ENCODE results near the gene CDK14. TPM values are rescaled to one million over a fixed set of nuclear protein-coding genes. Genes with fewer than 3 reads are reported as not detected.
A peak's percentile ranks its signal among the peaks of the same experiment; 100 is the strongest.

The CDK14 gene
- total RNA-seq, 2 experiments from 2014 or later = not detected

DNA sequence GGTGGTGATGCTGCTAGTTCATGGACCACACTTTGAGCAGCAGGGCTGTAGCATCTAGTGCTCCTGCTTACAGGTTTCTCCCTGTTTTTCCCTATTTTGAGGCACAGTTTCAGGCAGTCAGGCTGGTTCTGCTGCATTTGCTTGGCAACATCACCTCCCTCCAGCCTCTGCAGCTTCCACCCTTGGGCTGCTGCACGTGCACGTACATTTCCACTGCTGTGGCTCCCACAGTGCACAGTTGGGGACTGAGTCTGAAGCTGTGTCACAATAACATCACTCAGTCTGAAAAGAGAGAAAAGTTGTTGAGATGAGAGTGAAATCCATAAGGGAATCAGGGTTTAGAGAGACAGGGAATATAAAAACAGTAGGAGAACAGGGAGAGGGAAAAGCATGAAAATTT, 437.5 kb downstream of the CDK14 start:
- CTCF ChIA-PET = no interaction called here
- no peak overlapping the region for H3K4me3 Mint-ChIP-seq
- H3K27me3 Mint-ChIP-seq = no peaks in the 10 kb centered on the region

DNA sequence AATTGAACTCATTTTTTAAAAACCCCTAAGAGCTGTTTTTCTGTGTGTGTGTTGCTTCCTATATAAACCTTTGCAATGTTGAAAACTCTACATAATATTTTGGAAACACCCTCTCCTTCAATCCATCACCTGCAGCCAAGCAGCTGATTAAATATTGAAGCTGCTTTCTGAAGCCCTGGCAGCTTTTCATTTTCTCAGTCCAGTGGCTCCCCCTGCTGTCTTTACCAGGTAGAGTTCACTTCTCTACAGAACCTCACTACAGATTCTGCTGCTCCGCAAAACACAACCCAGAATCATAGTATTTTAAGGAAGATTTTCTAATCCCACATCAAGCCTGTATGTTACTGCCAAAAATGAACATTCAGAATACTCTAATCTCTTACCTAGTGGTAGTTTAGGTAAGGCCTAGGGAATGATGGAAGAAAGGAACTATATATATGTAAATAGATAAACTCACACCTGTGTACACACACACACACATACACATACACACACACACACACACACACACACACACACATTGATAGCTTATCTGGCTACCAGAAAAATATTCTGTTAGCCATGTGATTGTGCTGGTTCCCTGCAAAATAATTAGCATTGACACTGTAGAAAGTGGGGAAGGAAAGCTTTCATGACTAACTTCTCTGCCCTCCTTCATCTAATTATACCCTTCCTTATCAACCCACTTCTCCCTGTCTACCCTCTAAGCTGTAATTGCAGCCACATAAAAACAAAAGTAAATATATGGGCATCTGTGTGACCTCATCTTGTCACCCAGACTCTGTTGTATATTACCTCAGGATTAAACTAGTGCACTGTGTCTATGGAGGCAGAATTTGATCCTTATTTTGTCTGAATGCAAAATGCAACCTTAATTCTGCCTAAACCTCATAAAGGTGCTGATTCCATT, 438.6 kb downstream of the CDK14 start:
- H3K4me1 Mint-ChIP-seq = no peaks in the 10 kb centered on the region
- no peaks in the 10 kb centered on the region for H3K36me3 Mint-ChIP-seq (ENCODE audit: low read depth)
- H3K27me3 Mint-ChIP-seq = no peaks in the 10 kb centered on the region
- no peaks in the 10 kb centered on the region for H3K9me3 Mint-ChIP-seq
- POLR2A ChIA-PET = no interaction called here
- H3K4me3 Mint-ChIP-seq = no peak overlapping the region
- DNase-seq = peak; percentile 30
- CTCF ChIA-PET = no interaction called here
- H3K27ac Mint-ChIP-seq = no peak overlapping the region

More for the DNA sequence above, 437.5 kb downstream of the CDK14 start:
- no peak for DNase-seq
- H3K9me3 Mint-ChIP-seq = no peaks in the 10 kb centered on the region
- POLR2A ChIA-PET = no interaction called here
- H3K27ac Mint-ChIP-seq = no peak overlapping the region
- H3K4me1 Mint-ChIP-seq = no peaks in the 10 kb centered on the region
- H3K36me3 Mint-ChIP-seq (ENCODE audit: low read depth) = no peaks in the 10 kb centered on the region

- no peak overlapping the region for H3K27ac Mint-ChIP-seq
- POLR2A ChIA-PET = no interaction called here
- CTCF ChIA-PET = no interaction called here
- H3K4me3 Mint-ChIP-seq = no peak overlapping the region
- no peaks in the 10 kb centered on the region for H3K27me3 Mint-ChIP-seq
- no peaks in the 10 kb centered on the region for H3K9me3 Mint-ChIP-seq
- no peak for DNase-seq
- H3K4me1 Mint-ChIP-seq = no peaks in the 10 kb centered on the region
- no peaks in the 10 kb centered on the region for H3K36me3 Mint-ChIP-seq (ENCODE audit: low read depth)
These were observed 442.9 kb downstream of the CDK14 start for GRCh38 chr7:91039033-91039432.

DNA sequence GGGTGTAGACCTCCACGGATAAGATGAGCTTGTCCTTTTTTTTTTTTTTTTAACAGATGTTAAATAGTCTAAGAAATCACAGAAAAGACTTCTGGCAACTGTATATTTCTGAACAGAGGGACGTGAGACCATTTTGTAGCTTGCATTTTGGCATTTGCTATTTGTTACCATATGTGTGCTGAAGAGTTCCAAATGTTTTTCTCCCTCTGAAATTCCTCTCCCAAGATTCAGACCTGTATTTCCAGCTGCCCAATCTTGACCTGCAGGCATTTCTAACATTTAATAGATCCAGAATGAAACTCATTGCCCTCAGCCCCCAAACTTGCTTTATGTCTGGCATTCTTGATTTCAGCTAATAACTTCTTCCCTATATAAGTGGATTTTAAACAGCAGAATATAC, 445.0 kb downstream of the CDK14 start:
- ChIA-PET POLR2A (no interaction called here), CTCF (interaction anchor here (0.8 kb wide), 1 partner anchor 991 kb away, joined by 3 read pairs; no protein-coding TSS in a partner anchor)
- H3K9me3 Mint-ChIP-seq = no peaks in the 10 kb centered on the region
- H3K4me1 Mint-ChIP-seq = no peaks in the 10 kb centered on the region
- no peaks in the 10 kb centered on the region for H3K36me3 Mint-ChIP-seq (ENCODE audit: low read depth)
- H3K27ac Mint-ChIP-seq = no peak overlapping the region
- no peak for DNase-seq
- H3K4me3 Mint-ChIP-seq = no peak overlapping the region
- peaks cover 2% of the 10 kb centered on the region for H3K27me3 Mint-ChIP-seq

DNA sequence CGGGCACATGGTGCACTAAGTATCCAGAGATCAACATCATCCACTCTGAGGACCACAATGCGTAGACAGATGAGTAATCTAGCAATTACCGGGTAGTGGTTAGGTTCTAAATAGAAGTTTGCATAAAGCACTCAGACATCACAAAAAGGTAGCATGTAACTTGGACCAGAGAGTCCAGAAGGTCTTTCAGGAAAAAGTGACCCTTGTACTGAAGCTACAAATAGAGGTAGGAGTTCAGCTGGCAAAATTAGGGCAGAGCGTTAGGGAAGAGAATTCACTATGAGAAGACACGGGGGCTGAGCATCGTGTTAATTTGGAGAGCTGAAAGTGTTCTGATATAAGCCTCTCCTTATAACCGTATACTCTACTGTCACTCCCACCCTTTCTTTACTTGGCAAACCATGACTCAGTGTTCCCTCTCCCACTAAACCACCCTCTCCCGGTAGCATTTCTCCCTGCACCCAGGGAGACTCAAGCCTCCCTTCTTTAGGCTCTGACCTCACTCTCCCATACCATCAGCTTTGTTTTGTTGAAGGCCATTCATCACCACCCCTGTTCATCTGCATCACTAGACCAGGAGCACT, 445.9 kb downstream of the CDK14 start:
- ChIA-PET CTCF (no interaction called here), POLR2A (no interaction called here)
- no peaks in the 10 kb centered on the region for H3K36me3 Mint-ChIP-seq (ENCODE audit: low read depth)
- peaks cover 2% of the 10 kb centered on the region for H3K27me3 Mint-ChIP-seq
- H3K9me3 Mint-ChIP-seq = no peaks in the 10 kb centered on the region
- no peak for DNase-seq
- H3K4me1 Mint-ChIP-seq = no peaks in the 10 kb centered on the region
- no peak overlapping the region for H3K27ac Mint-ChIP-seq
- H3K4me3 Mint-ChIP-seq = no peak overlapping the region

- no peak for DNase-seq
- peaks cover 2% of the 10 kb centered on the region for H3K27me3 Mint-ChIP-seq
- ChIA-PET CTCF (no interaction called here), POLR2A (no interaction called here)
- H3K4me1 Mint-ChIP-seq = no peaks in the 10 kb centered on the region
- no peaks in the 10 kb centered on the region for H3K9me3 Mint-ChIP-seq
- no peaks in the 10 kb centered on the region for H3K36me3 Mint-ChIP-seq (ENCODE audit: low read depth)
- no peak overlapping the region for H3K4me3 Mint-ChIP-seq
- no peak overlapping the region for H3K27ac Mint-ChIP-seq
These were observed 447.1 kb downstream of the CDK14 start for GRCh38 chr7:91043186-91043585.

DNA sequence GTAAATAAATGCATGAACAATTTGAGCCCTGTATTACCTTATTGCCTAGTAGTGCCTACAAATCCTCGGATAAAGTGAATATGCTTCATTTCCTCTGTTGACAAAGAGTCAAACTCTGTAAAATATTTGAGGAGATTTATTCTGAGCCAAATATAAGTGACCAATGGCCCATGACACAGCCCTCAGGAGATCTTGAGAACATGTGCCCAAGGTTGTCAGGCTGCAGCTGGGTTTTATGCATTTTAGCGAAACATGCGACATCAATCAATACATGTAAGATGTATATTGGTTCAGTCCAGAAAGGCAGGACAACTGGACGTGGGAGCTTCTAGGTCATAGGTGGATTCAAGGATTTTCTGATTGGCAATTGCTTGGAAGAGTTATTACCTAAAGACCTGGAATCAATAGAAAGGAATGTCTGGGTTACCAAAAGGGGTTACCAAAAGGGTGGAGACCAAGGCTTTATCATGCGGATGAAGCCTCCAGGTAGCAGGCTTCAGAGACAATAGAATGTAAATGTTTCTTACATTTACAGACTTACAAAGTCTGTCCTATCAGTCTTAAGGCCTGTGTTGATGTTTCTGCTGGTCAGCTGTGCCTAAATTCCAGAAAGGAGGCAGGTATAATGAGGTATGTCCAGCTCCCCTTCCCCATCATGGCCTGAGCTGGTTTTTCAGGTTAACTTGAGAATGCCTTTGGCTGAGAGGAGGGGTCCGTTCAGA, 448.0 kb downstream of the CDK14 start:
- Mint-ChIP-seq H3K27ac (no peak overlapping the region), H3K4me3 (no peak overlapping the region), H3K4me1 (no peaks in the 10 kb centered on the region), H3K9me3 (no peaks in the 10 kb centered on the region), H3K27me3 (peaks cover 2% of the 10 kb centered on the region), H3K36me3 (ENCODE audit: low read depth) (no peaks in the 10 kb centered on the region)
- DNase-seq = no peak
- ChIA-PET CTCF (no interaction called here), POLR2A (no interaction called here)

- peaks cover 4% of the 10 kb centered on the region for H3K9me3 Mint-ChIP-seq
- CTCF ChIA-PET = no interaction called here
These were observed 449.5 kb downstream of the CDK14 start for GRCh38 chr7:91045606-91046005.

DNA sequence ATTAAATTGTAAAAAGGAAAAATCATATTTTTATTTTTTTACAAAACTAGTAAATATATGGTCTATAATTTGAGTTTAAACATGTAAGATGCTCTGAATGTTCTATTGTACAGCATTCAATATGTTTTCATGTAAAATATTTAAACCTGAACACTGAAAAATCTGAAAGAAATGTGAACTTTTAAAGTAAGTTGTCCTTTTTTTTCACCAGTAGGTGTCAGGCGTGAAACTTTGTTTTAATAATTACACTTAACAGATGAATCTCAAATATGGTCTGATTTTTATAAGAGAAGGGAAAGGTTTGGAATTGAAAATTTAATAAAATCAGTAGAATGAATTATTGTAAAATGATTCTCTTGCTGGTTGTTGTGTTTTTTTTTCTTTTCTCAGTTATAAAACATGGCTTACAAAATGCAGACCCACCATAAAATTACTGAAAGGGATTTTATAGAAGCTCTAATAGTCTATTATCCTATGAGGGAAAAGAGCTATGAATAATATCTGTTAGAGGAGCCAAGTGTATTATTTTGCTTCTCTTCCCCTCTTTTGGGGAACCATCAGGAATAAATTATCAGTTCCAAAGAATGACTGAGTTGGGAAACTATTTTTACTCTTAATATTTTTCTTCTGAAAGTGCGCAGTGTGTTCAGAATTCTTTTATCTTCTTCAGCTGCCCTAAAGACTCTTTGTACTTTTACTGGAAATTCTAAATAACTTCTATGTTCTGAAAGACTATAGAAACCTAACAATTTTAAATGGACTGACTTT, 450.4 kb downstream of the CDK14 start:
- peaks cover 2% of the 10 kb centered on the region for H3K27me3 Mint-ChIP-seq
- H3K4me1 Mint-ChIP-seq = peaks cover 8% of the 10 kb centered on the region
- POLR2A ChIA-PET = no interaction called here
- no peak for DNase-seq
- peaks cover 4% of the 10 kb centered on the region for H3K9me3 Mint-ChIP-seq
- CTCF ChIA-PET = no interaction called here
- no peak overlapping the region for H3K4me3 Mint-ChIP-seq
- no peaks in the 10 kb centered on the region for H3K36me3 Mint-ChIP-seq (ENCODE audit: low read depth)
- H3K27ac Mint-ChIP-seq = no peak overlapping the region

More at GRCh38 chr7:91045606-91046005, 449.5 kb downstream of the CDK14 start:
- Mint-ChIP-seq H3K27ac (no peak overlapping the region), H3K27me3 (peaks cover 2% of the 10 kb centered on the region), H3K36me3 (ENCODE audit: low read depth) (no peaks in the 10 kb centered on the region), H3K4me1 (peaks cover under 1% of the 10 kb centered on the region), H3K4me3 (no peak overlapping the region)
- POLR2A ChIA-PET = no interaction called here
- no peak for DNase-seq

DNA sequence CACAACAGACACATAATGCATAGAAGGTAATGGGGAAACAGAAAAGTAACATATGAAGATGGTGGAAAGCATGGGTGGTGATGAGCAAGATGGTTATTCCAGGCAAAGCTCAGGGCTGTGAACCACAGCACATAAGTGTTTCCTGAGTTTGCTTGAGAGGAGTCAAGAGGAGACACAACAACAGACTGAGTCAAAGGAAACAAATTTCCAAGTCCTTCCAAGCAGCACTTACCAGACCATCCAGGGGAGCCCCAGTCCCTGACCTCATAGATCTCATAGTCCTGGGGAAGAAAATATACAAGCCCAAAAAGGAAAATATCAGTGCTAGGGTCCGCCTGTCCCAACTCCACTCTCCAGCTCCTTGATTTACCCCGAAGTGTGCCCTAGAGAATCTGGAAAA, 451.5 kb downstream of the CDK14 start:
- POLR2A ChIA-PET = no interaction called here
- DNase-seq = no peak
- Mint-ChIP-seq H3K36me3 (ENCODE audit: low read depth) (no peaks in the 10 kb centered on the region), H3K27ac (no peak overlapping the region), H3K4me1 (peaks cover 8% of the 10 kb centered on the region), H3K9me3 (peaks cover 4% of the 10 kb centered on the region), H3K4me3 (no peak overlapping the region), H3K27me3 (peaks cover 2% of the 10 kb centered on the region)
- CTCF ChIA-PET = no interaction called here

DNA sequence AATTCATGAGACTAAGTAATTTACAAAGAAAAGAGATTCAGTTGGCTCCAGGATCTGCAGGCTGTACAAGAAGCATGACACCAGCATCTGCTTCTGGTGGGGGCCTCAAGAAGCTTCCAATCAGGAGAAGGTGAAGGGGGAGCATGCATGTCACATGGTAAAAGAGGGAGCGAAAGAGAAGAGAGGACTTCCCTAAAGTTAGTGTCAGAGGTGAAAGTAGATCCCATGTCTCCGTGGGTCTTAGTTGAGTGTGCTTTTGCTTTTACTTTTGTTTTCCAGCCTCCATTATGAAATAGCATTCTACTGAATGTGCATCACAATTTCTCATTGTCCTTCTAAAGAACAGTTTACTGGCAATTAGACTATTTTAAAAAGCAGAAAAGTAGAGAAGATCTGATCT, 454.6 kb downstream of the CDK14 start:
- no peaks in the 10 kb centered on the region for H3K36me3 Mint-ChIP-seq (ENCODE audit: low read depth)
- peak overlapping the region; percentile 82 for H3K27ac Mint-ChIP-seq
- ChIA-PET POLR2A (no interaction called here), CTCF (no interaction called here)
- no peaks in the 10 kb centered on the region for H3K27me3 Mint-ChIP-seq
- no peak for DNase-seq
- H3K4me3 Mint-ChIP-seq = no peak overlapping the region
- H3K9me3 Mint-ChIP-seq = peaks cover 4% of the 10 kb centered on the region
- peaks cover 8% of the 10 kb centered on the region for H3K4me1 Mint-ChIP-seq

GRCh38 chr7:91051966-91052365, 455.8 kb downstream of the CDK14 start:
- Mint-ChIP-seq H3K9me3 (peaks cover 4% of the 10 kb centered on the region), H3K4me1 (peaks cover 8% of the 10 kb centered on the region), H3K27me3 (no peaks in the 10 kb centered on the region), H3K4me3 (no peak overlapping the region), H3K27ac (no peak overlapping the region), H3K36me3 (ENCODE audit: low read depth) (no peaks in the 10 kb centered on the region)
- DNase-seq = no peak
- ChIA-PET CTCF (no interaction called here), POLR2A (no interaction called here)

- no peak for DNase-seq
- POLR2A ChIA-PET = no interaction called here
- Mint-ChIP-seq H3K4me1 (peaks cover 8% of the 10 kb centered on the region), H3K9me3 (peaks cover 4% of the 10 kb centered on the region), H3K27ac (no peak overlapping the region), H3K27me3 (no peaks in the 10 kb centered on the region), H3K4me3 (no peak overlapping the region), H3K36me3 (ENCODE audit: low read depth) (no peaks in the 10 kb centered on the region)
- CTCF ChIA-PET = no interaction called here
These were observed 458.3 kb downstream of the CDK14 start for GRCh38 chr7:91054374-91054773.

Data from activated CD4-positive, alpha-beta T cell treated with anti-CD3 and anti-CD28 coated beads, Interleukin-2, amount 10 ng/mL, durations not matched to agents 7 days and 5 days (primary cell).